KOPT-K1 (cell line): Measurements from ENCODE around the gene TCF3.
A peak's percentile ranks its signal among the peaks of the same experiment; 100 is the strongest.
"Not testable (repeated sequence)": the region's sequence is repeated elsewhere in the genome, so short reads cannot be mapped to it uniquely, and the experiment has no call there.

Experiments
- H3K27ac ChIP-seq: fragments of 200-600 bp; sonication (generic); 2 replicates; pipeline ENCODE4 v1.5.1; 2016; ENCODE audit warnings: antibody characterized with exemption, mild to moderate bottlenecking, low read depth, low read length; ENCODE audit not compliant: poor library complexity, severe bottlenecking
- H3K36me3 ChIP-seq: fragments of 200-600 bp; sonication (generic); 2 replicates; pipeline ENCODE4 v1.5.1; 2017; ENCODE audit warnings: antibody characterized with exemption, mild to moderate bottlenecking, low read length, moderate library complexity; ENCODE audit not compliant: insufficient read depth
- H3K9me3 ChIP-seq: fragments of 200-600 bp; sonication (generic); 2 replicates; pipeline ENCODE4 v1.5.1; 2017; ENCODE audit warnings: antibody characterized with exemption, low read length, mild to moderate bottlenecking; ENCODE audit not compliant: insufficient read depth, poor library complexity, severe bottlenecking

TCF3 gene

DNA sequence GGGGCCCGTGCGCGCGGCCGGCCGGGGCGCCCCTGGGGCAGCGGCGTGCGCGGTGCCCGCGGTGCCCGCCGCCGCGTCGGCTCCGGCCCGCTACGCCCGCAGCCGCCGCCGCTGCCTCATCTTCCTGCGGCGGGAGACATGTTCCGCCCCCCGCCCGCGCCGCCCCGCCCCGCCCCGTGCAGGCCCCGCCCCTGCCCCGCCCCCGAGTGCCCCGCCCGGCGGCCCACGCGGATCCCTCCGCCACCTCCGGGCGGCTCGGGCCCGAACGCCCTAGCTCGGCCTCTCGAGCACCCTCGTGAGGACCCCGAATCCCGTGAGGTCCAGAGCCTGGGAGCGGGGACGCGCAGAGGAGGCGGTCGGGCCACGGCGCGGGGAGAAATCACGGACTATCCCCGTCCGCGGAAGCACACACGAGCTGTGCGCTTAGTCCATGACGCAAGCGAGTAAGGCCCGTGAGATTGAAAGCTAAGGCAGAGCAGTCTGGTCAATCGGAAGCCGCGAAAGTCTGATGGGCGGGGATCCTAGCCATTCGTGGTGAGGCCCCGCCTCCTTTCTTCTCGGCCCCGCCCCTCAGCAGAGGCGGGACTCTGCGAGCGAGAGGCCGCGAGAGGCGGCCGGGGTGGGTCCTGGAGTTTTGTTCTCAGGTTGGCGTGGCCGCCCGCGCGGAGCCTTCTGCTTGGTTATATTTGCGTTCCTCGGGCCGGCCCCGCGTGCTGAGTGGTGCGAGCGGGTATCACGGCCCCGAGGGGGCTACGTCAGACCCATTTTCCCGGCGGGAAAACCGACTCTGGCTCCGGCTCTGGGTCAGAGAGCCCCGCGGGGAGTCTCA lies at the start of gene TCF3:
Gene TCF3, minus strand, starts transcription at position 145 of the 829 bp plus-strand sequence. CDS start 2,367 bp downstream, outside the sequence.
- Histone ChIP-seq H3K36me3 (peaks cover 26% of the 10 kb centered on the region), H3K9me3 (no peaks in the 10 kb centered on the region), H3K27ac (peak within 1 kb of the TSS; percentile 96)

DNA sequence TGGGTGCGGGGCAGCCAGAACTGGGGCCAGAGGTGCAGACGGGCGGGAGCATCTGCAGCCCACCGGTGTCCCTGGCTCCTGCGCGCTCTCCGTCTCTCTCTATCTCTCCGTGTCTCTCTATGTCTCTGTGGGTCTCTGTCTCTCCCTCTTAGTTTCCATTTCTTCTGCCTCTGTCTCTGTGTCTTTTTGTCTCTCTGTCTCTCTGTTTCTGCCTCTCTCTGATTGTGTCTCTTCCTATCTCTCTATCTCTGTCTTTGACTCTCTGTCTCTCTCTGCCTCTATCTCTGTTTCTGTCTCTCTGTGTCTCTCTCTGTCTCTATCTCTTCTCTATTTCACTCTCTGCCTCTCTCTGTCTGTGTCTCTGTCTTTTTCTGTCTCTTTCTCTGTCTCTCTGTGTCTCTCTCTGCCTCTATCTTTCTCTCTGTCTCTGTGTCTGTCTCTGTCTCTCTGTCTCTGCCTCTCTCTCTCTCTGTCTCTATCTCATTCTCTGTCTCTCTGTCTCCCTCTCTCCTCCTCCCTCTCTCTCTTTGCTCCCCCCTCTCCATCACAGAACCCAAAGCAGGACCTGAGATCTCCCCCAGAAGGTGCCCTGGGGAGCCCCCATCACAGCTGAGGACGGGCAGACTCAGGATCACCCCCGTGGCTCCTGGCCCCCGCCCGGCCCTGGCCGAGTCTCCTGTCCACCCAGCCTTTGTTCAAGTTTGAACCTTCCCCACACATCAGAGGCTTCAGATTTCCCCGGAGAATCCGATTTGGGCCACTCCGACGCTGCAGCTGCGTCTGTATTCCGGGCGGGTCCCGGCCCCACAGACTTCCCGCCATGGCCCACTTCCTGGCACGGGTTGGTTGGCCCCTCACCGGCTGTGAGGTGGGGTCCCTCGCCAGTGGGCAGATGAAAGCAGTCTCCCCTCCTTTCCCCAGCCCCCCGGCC lies 48.6 kb upstream of the TCF3 start:
- Histone ChIP-seq H3K27ac (no peak overlapping the region), H3K9me3 (peaks cover 2% of the 10 kb centered on the region), H3K36me3 (no peaks in the 10 kb centered on the region)

DNA sequence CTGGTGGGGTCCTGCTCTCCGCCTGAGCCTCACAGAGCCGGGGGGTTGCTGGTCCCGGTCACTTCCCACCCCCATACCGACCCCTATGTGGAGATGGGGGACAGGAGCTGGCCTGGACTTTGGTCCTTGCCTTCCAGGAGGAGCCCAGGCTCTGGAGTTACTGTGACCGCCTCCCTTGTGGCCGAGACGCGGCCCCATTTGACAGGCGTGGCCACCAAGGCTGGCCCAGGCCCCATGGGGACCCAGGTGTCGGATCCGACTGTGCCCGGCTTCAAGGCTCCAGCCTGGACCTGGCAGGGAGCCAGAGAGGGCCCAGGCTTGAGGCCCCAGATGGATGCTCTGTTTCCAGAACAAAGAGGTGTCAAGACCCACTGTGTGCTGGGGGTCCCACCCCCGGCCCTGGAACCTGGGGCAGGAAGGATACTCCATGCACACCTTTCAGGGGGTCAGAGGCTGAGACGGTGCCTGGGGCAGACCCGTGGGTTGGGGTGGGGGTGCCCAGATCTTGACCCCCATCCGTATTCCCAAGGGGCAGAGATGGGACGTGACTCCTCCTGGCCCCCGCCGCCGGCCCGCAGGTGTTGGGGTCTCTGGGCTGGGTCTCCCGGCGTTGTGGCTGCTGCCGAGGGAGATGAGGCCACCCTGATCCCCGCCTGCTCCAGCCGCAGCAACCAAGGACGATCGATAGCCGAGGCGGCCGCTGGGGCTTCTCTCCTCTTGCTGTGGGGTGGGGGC lies 47.8 kb upstream of the TCF3 start:
- H3K9me3 ChIP-seq: peaks cover 10% of the 10 kb centered on the region
- no peaks in the 10 kb centered on the region for H3K36me3 ChIP-seq
- H3K27ac ChIP-seq: no peak overlapping the region

DNA sequence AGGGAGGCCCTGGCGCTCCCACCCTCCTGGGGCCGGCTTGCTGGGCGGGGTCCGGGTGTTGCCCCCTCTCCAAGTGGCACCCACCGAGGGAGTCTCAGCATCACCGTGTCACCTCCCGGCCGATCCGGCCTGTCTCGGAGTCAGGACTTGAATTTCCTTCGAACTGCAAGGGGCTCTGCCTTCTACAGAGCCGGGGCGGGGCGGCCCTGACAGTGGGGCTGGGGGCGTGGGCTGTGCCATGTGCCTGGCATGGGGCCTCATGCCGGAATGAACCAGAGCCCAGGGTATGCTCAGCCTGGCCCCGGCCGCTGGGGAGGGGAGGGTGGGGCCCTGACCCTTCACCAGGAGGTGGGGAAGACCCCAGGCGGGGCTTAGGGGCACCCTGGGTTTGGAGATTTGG lies 47.0 kb upstream of the TCF3 start:
- Histone ChIP-seq H3K9me3 (peaks cover 18% of the 10 kb centered on the region), H3K27ac (no peak overlapping the region), H3K36me3 (no peaks in the 10 kb centered on the region)

DNA sequence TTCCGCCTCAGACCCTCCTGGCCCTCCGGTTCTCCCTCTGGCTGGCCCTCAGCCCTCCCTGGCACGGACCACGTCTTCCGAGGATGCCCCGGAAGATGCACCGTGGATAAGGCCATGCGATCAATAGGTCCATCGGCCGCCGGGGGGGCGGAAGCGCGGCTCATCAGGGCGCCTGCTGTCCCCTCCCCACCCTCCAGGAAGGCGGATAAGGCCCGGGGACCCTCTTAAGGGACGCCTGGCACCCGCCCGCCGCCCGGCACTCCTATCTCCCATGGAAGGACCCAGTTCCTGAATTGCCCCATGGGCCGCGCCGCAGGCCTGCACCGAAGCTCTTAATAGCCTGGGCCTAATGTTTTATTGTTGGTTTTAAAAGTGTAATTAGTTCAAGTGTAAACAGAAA lies 46.2 kb upstream of the TCF3 start:
- Histone ChIP-seq H3K9me3 (peaks cover 26% of the 10 kb centered on the region), H3K27ac (no peak overlapping the region), H3K36me3 (no peaks in the 10 kb centered on the region)

DNA sequence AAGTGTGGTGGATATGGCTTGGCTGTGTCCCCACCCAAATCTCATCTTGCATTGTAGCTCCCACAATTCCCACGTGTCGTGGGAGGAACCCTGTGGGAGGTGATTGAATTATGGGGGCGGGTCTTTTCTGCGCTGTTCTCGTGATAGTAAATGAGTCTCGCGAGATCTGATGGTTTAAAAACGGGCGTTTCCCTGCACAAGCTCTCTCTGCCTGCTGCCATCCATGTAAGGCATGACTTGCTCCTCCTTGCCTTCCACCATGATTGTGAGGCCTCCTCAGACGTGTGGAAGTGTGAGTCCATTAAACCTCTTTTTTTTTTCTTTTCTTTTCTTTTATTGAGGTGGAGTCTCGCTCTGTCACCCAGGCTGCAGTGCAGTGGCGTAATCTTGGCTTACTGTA lies 43.1 kb upstream of the TCF3 start:
- not testable (repeated sequence) for H3K27ac ChIP-seq, H3K36me3 ChIP-seq
- peaks cover 26% of the 10 kb centered on the region for H3K9me3 ChIP-seq

DNA sequence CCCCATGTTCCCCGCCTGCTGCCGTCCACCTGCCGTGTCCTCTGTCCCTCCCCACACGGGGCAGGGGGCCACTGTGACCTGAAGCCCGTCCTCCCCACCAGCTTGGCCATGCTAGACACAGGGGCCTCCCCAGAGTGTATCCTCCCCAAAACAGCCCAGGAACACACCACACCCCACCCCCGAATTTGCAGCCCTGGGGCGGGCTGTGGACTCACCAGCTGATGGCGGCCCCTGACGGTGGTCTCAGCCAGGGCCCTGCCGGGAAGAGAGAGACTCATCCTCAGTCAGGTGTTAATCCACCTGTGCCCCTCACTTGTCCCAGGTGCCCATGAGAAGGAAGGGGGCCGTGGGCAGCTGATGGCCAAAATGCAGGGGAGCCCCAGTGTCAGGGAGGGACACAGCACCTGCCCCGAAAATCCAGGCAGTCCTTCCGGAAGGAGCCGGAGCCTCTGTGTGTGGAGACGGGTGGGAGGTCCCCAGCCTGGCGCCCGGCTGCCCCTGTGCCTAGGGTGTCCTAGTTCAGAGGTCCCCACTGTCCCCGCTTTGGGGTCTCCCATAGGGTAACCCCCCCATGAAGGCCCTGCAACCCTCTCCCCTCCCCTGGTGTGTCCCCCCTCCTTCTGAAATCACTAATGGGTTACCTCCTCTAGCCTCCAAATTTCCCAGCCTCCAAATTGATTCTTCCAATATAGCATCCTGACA lies 39.3 kb upstream of the TCF3 start:
- Histone ChIP-seq H3K36me3 (no peaks in the 10 kb centered on the region), H3K27ac (no peak overlapping the region)

DNA sequence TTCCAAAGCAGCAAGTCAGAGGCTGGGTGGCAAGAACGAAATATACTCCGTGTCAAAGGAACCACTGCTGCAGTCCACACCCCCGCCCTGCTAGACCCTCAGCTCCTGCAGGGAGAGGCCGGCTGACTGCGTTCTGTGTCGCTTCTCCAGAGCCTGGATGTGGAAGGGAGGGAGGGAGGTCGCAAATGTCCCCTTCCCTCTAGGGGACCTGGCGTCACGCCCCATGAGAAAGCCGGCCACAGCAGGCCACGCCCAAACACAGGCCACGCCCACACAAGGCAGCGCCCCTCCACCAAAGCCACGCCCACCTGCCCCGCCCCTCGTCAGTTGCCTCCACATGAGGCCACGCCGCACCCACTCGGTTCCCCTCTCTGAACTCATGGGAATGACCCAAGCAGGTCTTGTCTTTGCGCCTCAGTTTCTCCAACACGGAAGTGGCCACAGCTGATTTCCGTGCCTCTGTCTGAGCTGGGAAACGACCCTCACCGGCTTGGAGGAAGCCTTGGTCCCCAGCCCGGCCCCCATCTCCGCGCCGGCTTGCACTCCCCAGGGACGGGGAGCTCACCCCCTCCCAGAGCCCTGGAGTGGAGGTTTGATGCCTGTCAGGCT lies 38.4 kb upstream of the TCF3 start:
- Histone ChIP-seq H3K36me3 (no peaks in the 10 kb centered on the region), H3K27ac (no peak overlapping the region), H3K9me3 (peaks cover 22% of the 10 kb centered on the region)

More for the DNA sequence above, 39.3 kb upstream of the TCF3 start:
- peaks cover 26% of the 10 kb centered on the region for H3K9me3 ChIP-seq

DNA sequence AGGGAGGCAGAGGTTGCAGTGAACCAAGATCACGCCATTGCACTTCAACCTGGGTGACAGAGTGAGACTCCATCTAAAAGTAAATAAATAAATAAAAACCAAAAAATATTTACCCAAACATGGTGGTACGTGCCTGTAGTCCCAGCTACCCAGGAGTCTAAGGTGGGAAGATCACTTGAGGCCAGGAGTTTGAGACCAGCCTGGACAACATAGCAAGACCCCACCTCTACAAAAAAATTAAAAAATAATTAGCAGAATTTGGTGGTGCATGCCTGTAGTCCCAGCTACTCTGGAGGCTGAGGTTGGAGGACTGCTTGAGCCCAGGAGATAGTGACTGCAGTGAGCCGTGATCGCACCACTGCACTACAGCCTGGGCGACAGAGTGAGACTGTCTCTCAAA lies 33.4 kb upstream of the TCF3 start:
- not testable (repeated sequence) for H3K36me3 ChIP-seq, H3K27ac ChIP-seq, H3K9me3 ChIP-seq

DNA sequence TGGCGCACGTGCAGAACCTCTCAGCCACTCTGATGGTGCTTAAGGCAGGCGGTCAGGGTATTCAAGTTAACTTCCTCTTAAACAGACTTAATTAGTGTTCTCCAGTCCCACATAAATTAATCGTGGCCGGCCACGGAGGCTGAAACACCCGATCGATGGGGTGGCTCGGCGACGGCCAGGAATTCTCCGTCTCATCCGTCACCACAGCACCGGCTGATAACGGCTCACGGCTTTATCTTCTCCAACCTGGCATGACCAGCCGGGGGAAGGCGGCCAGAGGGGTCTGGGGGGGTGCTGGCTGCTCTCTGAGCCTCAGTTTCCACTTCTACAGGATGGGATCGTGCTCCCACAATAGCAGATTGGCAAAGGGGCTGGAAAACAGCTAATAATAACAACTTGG lies 32.6 kb upstream of the TCF3 start:
- Histone ChIP-seq H3K9me3 (no peaks in the 10 kb centered on the region), H3K27ac (no peak overlapping the region), H3K36me3 (no peaks in the 10 kb centered on the region)

DNA sequence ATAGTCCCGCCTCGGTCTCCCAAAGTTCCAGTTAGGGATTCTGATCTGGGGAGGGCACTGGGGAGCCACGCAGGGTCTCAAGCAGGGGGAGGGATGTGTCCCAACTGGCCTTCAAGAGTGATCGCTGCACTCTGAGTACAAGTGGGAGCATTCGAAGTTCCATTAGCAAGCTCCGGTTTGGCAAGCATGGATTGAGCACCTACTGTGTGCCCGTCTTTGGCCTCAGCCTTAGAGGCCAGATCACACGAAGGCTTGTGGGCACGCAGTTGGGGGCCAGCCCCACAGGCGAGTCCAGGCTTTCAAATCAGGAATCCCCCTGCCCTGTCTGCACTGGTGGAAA lies 32.1 kb upstream of the TCF3 start:
- H3K27ac ChIP-seq: no peak overlapping the region
- H3K9me3 ChIP-seq: no peaks in the 10 kb centered on the region
- no peaks in the 10 kb centered on the region for H3K36me3 ChIP-seq

DNA sequence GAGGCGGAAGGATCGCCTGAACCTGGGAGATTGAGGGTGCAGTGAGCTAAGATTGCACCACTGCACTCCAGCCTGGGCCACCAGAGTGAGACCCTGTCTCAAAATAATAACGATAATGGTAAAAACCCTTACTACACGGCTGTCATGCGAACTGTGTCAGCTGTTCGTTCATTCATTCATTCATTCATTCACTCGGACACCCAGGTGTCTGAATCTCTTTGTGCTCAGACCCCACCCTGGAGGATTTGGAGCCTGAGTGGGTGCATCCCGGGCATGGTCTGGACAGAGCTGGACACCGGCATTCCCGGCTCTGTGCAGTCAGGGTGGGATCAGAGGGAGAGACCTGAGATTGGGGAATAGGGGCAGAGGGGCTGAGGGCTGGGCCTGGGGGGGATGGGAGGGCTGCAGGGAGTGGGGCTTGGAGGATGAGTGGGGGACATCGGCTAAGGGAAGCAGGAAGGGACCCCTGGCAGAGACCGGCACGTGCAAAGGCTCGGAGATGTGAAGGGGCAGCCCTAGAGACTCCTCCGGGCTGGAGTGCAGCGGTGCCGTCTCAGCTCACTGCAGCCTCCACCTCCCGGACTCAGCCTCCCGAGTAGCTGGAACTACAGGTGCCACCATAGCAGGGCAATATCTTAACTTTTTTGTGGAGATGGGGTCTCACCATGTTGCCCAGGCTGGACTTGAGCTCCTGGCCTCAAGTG lies 31.6 kb upstream of the TCF3 start:
- no peaks in the 10 kb centered on the region for H3K9me3 ChIP-seq
- no peaks in the 10 kb centered on the region for H3K36me3 ChIP-seq
- H3K27ac ChIP-seq: no peak overlapping the region

DNA sequence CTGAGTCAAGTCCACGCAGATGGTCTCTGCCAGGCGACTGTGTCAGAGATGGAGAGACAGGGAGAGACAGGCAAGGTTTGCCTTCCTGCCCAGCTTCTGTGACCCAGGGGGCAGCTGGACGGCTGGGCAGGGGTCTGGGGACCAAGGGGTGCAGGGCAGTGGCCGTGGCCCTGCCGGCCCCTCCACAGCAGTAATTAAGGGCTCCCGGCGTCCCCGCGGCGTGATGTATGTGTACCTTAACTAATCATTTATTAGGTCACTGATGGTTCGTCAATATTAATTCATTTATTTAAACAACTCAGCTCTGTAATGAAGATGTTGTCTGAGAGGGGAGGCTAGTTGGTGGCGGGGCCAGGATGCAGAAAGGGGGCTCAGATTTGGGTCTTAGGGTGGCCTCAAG lies 28.6 kb upstream of the TCF3 start:
- Histone ChIP-seq H3K9me3 (no peaks in the 10 kb centered on the region), H3K36me3 (no peaks in the 10 kb centered on the region), H3K27ac (no peak overlapping the region)

DNA sequence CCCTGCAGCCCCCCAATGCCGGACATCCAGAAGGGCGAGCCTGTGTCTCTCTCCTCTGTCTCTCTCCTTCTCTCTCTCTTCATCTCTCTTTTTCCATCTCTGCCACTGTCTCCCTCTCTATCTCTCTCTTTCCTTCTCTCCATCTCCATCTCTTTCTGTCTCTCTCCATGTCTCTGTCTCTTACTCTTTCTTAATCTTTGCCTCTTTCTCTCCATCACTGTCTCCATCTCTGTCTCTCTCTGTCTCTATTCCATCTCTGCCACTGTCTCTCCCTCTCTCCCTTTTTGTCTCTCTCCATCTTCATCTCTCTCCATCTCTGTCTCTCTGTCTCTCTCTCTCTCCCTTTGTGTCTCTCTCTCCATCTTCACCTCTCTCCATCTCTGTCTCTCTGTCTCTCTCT lies 25.7 kb upstream of the TCF3 start:
- Histone ChIP-seq H3K27ac (no peak overlapping the region), H3K36me3 (no peaks in the 10 kb centered on the region), H3K9me3 (no peaks in the 10 kb centered on the region)
